ENCODE measurements around the gene AOPEP. TPM values are rescaled to one million over a fixed set of nuclear protein-coding genes. Genes with fewer than 3 reads are reported as not detected.

AOPEP gene
- total and polyA plus RNA-seq, 9 of the 15 experiments (the other 6 are each of a cell fraction or from before 2014, with no cell fraction given): 4.5 to 19.3 (median 13.5) TPM

DNA sequence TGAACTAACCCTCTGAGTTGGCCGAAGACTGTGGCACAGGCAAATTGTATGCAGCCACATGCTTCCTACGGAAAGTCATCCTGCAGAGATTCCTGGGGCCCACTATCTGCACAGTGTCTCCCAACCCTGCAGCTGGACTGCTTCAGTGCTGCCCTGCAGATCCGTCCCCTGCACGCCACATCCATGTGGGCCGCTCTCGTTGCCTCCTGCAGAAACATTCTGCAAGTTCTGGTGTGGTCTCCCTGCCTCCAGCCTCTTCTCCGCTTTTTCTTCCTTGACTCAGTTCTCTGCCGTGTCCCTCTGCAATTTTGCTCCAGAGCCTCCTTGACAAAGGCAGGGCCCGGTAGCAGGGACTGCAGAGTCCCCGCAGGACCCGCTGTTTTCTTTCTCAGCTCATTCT, 249.0 kb downstream of the AOPEP start:
- H3K9me1 ChIP-seq (ENCODE audit: control insufficient read depth, insufficient read depth, low read length): no peaks in the 10 kb centered on the region
- no peaks in the 10 kb centered on the region for H3K79me2 ChIP-seq (ENCODE audit: control insufficient read depth, insufficient read depth, low read length)
- no peak overlapping the region for H3K4me2 ChIP-seq (ENCODE audit: insufficient read depth, low read length)
- H4K20me1 ChIP-seq (replicated peaks; ENCODE audit: control insufficient read depth, insufficient read depth, low read length): no peaks in the 10 kb centered on the region
- ATAC-seq: no peak
- H3K9ac ChIP-seq (ENCODE audit: insufficient read depth in 1 of 2, low read depth in 2 of 2, low read length in 2 of 2): no peak overlapping the region
- 69% methylated on average over 11 of the region's 11 CpGs for WGBS (ENCODE audit: insufficient coverage, low coverage, missing lambda C conversion rate)
- H3K27ac ChIP-seq (ENCODE audit: extremely low read depth, low read depth, low read length): no peak overlapping the region
- POLR2A ChIA-PET: no interaction called here
- no TSS peak for BruUV-seq (replicated peaks)
- no peak overlapping the region for H2AFZ ChIP-seq (ENCODE audit: low read depth, low read length)
- H3K4me1 ChIP-seq (replicated peaks in 1 of 2; ENCODE audit: control insufficient read depth in 2 of 2, insufficient read depth in 2 of 2, low read length in 2 of 2): no peaks in the 10 kb centered on the region; a peak in 1 of 5 replicates
- CTCF ChIA-PET (ENCODE audit: low intra/inter-chr PET ratio): no interaction called here
- intact Hi-C loops (cut with micrococcal nuclease) (no loop called here), in situ Hi-C loops (cut with MboI) (no loop called here)
- H3K4me3 ChIP-seq: no peak overlapping the region
- no peaks in the 10 kb centered on the region for H3K36me3 ChIP-seq (ENCODE audit: control insufficient read depth, insufficient read depth, low read length)
- no peaks in the 10 kb centered on the region for H3K27me3 ChIP-seq (ENCODE audit: control insufficient read depth in 2 of 2, insufficient read depth in 2 of 2, low read length in 2 of 2)
- FAIRE-seq: no peak
- H3K9me3 ChIP-seq (replicated peaks; ENCODE audit: control insufficient read depth, insufficient read depth, low read depth, low read length): no peaks in the 10 kb centered on the region
- DNase-seq (ENCODE audit: extremely low read depth in 1 of 4, low spot score in 3 of 4): no peak
- TF ChIP-seq, protein P1, sequence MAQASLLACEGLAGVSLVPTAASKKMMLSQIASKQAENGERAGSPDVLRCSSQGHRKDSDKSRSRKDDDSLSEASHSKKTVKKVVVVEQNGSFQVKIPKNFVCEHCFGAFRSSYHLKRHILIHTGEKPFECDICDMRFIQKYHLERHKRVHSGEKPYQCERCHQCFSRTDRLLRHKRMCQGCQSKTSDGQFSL (CRISPR knock-in tag; IDR thresholded peaks at IDR 0.05): no peak
- TF ChIP-seq, protein P1 (tag; IDR thresholded peaks at IDR 0.05): no peak
- no peak for TF ChIP-seq CCAR2 (IDR thresholded peaks at IDR 0.05; ENCODE audit: low read depth, low read length)
- TF ChIP-seq, protein P2, sequence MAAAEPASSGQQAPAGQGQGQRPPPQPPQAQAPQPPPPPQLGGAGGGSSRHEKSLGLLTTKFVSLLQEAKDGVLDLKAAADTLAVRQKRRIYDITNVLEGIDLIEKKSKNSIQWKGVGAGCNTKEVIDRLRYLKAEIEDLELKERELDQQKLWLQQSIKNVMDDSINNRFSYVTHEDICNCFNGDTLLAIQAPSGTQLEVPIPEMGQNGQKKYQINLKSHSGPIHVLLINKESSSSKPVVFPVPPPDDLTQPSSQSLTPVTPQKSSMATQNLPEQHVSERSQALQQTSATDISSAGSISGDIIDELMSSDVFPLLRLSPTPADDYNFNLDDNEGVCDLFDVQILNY (CRISPR knock-in tag; IDR thresholded peaks at IDR 0.05): no peak
- no peak for TF ChIP-seq ZFX (CRISPR knock-in tag; IDR thresholded peaks at IDR 0.05)
- TF ChIP-seq ZNF655 (CRISPR knock-in tag; IDR thresholded peaks at IDR 0.05): no peak
- TF ChIP-seq ZNF431 (CRISPR knock-in tag; IDR thresholded peaks at IDR 0.05): no peak
- TF ChIP-seq MEF2A (IDR thresholded peaks at IDR 0.05; ENCODE audit: control insufficient read depth, low read depth, low read length): no peak
- TF ChIP-seq VEZF1 (CRISPR knock-in tag; IDR thresholded peaks at IDR 0.05): no peak
- TF ChIP-seq XRCC5 (IDR thresholded peaks at IDR 0.05; ENCODE audit: low read depth, low read length): no peak
- TF ChIP-seq ZNF76 (CRISPR knock-in tag; IDR thresholded peaks at IDR 0.05; ENCODE audit: borderline replicate concordance): no peak
- no peak for TF ChIP-seq MED1 (CRISPR knock-in tag; IDR thresholded peaks at IDR 0.05; ENCODE audit: borderline replicate concordance)
- no peak for TF ChIP-seq PPARD (CRISPR knock-in tag; IDR thresholded peaks at IDR 0.05)

Data from K562 (cell line).